ENCODE data around the gene WASHC2A.
"Not testable (repeated sequence)": the region's sequence is repeated elsewhere in the genome, so short reads cannot be mapped to it uniquely, and the experiment has no call there.

Gene WASHC2A, protein sequence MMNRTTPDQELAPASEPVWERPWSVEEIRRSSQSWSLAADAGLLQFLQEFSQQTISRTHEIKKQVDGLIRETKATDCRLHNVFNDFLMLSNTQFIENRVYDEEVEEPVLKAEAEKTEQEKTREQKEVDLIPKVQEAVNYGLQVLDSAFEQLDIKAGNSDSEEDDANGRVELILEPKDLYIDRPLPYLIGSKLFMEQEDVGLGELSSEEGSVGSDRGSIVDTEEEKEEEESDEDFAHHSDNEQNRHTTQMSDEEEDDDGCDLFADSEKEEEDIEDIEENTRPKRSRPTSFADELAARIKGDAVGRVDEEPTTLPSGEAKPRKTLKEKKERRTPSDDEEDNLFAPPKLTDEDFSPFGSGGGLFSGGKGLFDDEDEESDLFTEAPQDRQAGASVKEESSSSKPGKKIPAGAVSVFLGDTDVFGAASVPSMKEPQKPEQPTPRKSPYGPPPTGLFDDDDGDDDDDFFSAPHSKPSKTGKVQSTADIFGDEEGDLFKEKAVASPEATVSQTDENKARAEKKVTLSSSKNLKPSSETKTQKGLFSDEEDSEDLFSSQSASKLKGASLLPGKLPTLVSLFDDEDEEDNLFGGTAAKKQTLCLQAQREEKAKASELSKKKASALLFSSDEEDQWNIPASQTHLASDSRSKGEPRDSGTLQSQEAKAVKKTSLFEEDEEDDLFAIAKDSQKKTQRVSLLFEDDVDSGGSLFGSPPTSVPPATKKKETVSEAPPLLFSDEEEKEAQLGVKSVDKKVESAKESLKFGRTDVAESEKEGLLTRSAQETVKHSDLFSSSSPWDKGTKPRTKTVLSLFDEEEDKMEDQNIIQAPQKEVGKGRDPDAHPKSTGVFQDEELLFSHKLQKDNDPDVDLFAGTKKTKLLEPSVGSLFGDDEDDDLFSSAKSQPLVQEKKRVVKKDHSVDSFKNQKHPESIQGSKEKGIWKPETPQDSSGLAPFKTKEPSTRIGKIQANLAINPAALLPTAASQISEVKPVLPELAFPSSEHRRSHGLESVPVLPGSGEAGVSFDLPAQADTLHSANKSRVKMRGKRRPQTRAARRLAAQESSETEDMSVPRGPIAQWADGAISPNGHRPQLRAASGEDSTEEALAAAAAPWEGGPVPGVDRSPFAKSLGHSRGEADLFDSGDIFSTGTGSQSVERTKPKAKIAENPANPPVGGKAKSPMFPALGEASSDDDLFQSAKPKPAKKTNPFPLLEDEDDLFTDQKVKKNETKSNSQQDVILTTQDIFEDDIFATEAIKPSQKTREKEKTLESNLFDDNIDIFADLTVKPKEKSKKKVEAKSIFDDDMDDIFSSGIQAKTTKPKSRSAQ (N-terminal part only)

DNA sequence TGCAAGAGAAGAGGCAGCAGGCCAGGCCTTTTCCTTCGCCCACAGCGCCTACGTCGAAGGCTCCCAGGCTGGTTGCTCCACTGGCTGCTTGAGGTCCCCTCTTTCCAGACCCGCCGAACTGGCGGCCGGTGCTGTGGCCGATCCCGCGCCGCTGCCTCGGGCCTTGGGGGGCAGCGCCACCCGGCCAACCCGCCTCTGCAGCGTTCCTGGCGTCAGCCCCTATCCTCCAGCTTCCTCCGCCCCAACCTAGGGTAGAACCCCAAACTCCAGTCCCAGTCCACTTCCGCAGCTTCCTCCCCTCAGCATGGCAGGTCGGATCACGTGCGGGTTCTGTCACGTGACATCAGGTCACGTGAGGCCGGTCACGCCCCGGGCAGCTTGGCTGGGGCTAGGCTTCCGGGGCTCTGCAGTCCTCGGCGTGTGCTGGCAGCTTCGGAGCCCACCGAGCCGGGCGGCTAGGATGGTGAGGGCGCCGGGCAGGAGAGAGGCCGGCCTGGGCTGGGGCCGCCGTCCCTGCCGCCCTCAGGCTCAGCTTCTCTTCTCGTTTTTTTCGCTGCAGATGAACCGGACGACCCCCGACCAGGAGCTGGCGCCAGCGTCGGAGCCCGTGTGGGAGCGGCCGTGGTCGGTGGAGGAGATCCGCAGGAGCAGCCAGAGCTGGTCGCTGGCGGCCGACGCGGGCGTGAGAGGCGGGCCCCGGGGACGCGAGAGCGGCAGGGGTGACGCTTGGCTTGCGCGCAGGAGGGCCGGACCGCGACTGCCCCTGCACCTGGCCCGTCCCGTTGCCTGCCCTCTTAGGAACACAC is at the start of gene WASHC2A:
WASHC2A (plus strand) TSS at position 409 of the 806 bp plus-strand sequence; CDS start at position 461, 52 bp downstream.
- DNase-seq, result peak; percentile 76

DNA sequence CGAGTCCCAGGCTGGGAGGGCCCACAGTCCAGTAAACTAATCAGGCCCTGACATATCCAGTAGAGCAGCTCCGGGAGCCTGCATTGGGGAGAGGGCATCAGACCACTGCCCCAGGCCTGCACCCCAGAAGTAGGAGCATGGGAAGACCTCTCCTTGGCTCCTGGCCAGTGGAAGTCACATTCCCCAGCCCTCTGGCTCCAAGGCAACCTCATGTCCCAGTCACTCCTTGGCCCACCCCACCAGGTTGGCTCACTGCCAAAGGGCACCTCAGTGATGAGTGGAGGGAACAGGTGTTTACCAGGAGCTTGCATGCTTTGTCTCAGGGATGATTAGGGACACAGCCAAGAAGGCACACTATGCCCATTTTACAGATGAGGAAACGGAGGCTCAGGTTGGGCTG is 48.5 kb upstream of the WASHC2A start:
- DNase-seq, result not testable (repeated sequence)

DNA sequence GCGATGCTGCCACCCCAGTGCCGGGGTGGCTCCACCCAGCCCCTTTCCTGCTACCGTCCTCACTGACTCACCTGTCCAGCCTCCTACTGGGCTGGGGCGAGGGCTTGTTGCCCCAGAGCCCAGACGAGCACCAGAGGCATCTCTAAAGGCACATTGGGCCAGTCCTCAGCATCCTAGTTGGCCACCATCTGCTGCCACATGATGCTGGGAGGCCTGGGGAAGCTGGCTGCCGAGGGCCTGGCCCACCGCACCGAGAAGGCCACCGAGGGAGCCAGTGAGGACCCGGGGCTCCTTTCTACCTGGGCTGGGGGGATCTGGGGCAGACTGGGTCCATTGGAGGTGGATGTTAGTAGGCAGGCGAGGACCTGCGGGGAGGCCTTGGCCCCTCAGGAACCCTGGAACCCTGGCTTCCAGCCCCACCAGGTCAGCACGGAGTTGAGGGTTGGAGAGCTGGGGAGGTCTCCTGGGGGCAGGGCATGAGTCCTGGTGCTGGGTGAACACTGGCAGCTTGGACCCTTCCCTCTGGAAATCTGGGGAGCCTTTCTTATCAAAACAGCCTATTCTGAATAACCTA is 47.2 kb upstream of the WASHC2A start:
- DNase-seq, result not testable (repeated sequence)

DNA sequence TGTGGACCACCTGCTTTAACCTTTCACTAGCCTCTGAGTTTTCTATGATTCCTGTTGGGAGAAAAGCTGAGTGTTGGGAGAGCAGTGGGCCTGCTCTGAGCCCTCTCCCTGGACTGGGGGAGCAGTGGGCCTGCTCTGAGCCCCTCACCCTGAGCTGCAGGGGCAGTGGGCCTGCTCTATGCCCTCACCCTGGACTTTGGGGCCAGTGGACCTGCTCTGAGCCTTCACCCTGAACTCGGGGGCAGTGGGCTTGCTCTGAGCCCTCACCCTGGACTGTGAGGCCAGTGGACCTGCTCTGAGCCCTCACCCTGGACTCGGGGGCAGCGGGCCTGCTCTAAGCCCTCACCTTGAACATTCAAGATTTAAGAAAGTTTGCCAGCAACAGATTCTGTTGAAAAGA is 46.1 kb upstream of the WASHC2A start:
- no peak for DNase-seq

DNA sequence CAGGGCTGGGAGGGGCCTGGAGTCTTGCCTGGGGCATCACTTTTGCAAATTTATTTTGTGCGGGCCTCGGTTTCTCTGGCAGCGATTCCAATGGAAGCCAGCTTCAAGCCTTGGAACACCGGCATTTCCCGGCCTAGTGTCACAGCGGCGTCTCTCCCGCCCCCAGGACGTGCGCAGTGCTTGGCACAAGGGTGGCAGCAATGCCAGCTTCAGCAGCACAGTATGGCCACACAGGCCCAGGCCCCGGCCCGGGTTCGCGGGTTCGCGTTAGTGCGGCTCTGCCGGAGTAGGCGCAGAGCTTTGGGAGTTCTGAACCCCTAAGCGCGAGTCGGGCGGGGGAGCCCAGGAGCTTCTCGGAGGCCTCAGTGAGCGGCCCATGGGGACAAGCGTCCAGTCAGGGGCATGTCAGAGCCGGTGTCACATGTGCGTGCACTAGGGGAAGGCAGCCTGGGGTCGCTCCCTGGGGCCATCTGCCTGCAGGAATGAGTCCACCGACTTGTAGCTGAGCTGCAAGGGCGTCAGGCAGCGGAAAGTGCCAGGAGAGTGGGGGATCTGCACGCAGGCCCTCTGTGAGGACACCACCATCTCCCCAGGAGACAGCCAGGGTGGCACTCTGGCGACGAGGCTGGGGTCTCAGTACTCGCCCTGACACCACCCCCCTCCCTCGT is 42.9 kb upstream of the WASHC2A start:
- DNase-seq, result not testable (repeated sequence)

DNA sequence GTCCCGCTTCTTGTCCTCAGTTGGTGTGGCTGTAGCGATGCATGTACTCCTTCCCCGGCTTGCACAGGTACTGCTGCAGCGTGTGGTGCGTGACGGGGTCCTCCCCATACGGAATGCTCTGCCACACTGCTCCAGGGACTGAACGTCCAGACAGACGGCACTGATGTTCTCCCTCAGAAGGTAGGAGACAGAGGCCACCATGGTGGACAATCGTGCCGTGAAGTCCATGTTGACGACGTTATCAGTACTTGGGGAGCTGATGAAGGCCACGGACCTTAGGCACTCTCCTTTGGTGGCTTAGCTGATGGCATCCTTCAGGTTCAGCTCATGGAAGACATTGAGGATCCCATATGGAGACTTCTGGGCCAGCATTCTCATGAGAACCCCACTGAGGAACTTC is 42.1 kb upstream of the WASHC2A start:
- no peak for DNase-seq

DNA sequence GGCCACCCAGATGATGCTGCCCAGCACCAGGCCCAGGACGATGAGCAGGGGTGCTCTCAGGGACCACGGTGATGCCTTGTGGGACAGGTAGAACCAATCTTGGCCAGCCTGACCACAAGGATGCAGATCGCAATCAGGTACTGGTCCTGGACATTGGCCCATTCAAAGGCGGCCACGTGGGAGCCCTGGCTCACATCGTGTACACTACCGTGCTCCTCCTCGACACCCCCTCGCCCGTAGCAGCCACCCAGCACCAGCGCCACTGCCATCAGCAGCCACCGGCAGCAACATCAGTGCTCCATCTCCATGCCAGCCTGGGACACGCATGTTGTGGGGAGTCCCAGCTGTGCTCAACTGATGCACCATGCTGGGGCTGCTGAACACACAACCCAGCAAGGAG is 40.6 kb upstream of the WASHC2A start:
- DNase-seq, result no peak

DNA sequence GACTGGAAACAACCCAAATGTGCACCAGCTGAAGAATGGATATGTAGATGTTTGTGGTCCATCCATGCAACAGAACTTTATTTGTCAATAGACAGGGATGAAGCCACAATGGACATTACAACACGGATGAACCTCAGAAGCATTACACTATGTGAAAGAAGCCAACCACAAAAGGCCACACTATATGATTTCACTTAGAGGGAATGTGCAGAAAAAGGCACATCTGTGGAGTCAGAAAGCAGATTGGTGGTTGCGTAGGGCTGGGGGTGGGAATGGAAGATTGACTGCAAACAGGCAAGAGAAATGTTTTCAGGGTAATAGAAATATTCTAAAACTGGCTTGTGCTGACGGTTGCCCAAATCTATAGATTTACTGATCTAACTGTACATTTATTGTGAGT is 34.3 kb upstream of the WASHC2A start:
- DNase-seq, result no peak

DNA sequence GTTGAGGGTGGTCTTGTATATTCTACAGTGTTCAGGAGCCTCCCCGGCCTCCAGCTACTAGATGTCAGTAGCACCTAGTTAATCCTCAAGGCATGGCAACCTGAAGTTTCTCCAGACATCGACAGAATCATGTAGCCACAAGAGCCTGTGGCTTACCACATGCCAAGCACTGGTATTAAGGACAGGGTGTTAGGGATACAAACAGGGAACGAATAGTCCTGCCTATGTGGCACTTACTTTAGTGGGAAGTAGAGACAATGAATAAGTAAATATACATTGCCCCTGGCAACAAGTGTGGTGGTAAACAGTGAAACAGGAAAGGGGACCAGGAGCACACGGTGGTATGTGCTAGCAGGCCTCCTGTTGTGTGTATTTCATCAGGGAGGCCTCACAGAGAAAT is 32.4 kb upstream of the WASHC2A start:
- not testable (repeated sequence) for DNase-seq

DNA sequence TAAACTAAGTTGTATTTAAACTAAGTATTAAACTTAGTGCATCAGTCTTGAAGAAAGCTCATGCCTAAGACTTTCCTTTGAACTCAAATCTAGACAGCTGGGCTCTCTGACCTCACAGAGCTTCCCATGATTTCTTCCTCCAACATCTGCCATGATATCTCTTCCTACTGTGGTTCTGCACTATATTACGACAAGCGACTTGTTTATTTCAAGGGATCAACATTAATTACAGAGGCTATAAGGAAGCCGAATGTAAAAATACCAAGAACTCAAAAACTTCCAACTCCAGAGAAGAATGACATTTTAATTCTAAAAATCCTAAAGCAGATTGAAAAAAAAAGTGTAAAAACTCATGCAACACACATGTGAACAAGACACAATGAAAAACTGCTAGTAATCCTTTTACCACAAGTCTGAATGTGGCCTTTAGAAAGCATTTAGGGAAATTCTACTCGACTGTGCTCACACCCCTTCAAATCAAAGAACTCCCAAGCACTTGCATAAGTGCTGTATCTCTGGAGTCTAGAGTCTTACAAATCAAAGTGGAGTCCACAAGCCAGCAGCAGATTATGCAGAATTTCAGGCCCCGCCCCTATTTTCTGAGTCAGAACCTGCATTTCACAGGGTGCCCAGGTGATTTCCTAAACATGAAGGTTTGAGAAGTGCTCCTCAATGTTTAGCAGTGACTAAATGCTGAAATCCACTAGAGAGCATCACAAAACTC is 22.7 kb upstream of the WASHC2A start:
- DNase-seq, result no peak

DNA sequence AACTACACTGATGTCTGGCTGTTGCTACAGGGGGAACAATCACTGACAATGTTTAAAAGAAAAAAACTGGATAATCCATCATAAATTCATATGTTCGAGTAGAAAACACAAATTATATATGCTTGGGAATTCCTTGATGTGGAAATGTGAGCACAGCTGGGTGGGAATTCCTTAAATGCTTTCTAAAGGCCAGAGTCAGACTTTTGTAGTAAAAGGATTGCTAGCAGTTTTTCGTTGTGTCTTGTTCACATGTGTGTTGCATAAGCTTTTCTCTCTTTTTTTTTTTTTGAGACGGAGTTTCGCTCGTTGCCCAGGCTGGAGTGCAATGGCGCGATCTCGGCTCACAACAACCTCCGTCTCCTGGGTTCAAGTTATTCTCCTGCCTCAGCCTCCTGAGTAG is 21.3 kb upstream of the WASHC2A start:
- DNase-seq, result not testable (repeated sequence)

DNA sequence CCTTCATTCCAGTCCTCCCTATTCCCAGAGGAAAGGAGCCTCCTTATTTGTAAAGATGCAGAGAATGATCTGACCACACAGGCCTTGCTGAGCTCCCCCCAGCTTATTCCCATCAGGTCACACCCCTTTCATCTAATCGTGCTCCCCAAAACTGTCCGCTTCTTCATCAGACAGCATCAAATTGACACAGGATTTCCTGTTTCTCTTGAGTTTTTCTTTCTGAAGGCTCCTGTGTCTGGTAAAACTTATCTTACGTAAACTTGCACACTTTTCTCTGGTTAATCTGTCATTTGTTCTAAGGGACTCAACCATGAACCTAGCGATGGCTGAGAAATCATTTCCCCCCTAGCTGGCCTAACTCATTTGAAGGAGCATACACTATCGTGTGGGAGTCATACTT is 20.2 kb upstream of the WASHC2A start:
- DNase-seq, result not testable (repeated sequence)

DNA sequence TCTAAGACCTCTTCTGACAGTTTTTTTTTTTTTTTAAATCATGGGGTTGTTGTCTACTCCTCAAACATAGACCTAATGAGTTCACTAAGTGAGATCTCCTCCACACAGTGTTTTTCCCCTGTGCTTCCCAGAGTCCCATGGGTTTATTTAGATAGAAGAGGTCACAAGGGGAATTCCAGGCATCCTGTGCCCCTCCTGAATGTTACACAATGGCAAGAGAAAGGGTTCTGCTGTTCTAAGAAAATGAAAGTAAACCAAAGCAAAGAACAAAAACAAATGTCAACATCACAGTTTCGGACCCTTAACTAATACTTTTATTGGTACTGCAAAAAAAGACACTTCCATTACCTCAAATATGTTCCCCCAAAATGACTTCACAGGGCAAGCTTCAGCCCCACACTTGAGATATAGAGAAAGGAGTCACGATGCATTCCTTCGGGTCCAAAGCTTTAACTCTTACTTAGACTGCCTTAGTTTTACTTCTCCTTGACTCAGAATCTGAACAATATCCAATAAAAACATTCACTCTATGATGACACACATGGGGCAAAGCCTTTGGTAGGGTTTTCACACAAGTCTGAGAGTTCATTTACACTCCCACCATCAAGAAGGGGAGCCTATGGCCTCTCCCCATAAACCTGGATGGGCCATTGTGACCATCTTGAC is 15.6 kb upstream of the WASHC2A start:
- not testable (repeated sequence) for DNase-seq

DNA sequence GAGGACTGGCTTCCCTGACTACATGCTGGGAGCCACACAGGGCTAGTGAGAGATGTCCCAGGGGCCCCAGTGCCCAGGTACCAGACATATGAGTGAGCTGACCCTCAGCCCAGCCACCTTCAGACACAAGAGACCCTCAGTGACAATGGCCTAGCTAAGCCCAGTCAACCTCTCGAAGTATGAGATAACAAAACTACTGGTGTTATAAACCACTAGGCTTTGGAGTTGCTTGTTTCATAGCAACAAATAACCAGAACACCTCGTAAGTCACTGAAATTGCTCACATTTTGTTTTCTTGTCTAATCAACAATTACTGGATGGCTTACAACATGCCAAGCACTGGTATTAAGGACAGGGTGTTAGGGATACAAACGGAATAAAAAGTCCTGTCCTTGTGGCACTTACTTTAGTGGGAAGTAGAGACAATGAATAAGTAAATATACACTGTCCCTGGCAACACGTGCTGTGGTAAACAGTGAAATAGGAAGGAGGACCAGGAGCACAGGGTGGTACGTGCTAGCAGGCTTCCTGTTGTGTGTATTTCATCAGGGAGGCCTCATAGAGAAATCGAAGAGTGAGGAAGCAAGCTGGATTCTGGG is 14.9 kb upstream of the WASHC2A start:
- not testable (repeated sequence) for DNase-seq

DNA sequence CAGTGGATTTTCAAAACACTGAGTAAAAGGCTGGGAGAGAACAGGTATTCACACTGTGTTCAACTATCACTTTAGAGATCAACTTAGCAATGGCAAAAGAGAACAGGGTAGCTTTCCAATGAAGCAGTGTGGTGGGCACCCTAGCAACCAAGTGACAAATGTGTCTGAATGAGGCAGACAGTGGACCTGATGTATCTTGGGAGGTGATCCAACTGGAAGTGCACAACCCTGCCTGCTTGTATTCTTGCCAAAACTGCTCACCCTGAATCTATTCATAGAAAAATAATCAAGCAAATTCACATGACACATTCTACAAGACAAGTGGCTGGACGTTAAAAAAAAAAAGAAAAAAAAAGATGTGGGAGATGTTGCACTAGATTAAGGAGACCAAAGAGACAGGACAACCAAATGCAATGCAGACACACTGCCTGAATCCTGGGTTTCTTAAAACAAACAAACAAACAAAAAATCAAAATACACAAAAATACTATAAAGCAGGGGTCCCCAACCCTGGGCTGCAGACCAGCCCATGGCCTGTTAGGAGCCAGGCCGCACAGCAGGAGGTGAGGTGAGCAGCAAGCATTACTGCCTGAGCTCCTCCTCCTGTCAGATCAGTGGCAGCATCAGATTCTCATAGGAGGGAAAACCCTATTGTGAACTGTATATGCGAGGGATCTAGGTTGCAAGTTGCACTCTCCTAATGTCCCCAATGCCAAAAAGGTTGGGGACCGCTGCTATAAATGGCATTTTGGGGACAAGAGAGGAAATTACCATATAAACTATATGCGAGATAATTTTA is 12.1 kb upstream of the WASHC2A start:
- DNase-seq, result not testable (repeated sequence)

DNA sequence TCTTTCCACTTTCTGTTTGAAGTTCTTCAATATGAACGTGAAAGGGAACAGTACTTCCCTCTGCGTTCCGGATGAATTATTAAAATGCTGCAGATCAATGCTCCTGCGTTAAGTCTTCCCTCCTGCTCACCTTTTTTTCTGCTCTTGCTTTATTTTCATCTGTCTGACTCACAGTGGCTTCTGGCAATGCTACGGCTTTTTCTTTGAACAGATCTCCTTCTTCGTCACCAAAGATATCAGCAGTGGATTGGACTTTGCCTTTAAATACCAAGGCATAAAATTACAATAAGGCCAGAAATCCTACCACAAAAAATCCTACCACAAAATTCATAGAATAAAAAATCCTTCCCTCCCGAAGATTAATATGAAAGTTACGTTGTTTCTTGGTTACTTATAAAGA is 11.1 kb upstream of the WASHC2A start:
- not testable (repeated sequence) for DNase-seq

DNA sequence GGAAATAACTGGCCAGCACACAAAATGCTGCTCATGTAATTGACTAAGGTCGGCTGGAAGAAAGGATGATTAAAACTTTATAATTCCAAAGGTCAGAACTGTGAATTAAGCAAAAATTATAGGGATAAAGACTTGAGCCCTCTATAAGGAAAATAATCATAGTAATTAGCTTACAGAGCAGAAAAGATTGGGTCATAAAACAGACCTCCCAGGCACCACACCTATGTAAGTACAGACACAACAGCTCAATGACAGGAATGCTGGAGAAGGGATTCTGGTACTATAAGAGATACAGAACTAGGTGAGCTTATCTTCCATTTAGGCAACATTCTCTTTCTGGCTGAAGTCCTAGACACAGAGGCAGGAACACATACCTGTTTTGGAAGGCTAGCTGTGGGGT is 9.0 kb upstream of the WASHC2A start:
- not testable (repeated sequence) for DNase-seq

DNA sequence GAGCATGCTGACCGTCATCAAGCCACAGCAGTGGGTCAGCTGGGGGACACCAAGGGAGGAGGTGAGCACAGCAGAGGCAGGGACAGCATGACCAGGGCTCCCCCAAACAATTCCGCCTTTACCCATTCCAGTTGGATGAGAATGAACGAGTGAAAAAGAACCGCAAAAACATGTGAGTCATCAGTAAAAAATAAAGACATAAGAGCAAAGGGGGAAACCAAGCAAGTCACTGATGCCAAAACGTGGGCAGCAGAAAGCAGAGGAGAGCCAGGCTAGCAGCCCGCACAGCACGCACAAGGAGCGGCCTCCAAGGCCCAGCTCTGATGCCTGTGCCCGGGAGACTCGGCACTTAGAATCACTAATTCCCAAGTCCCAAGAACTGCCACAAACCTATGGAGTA is 7.8 kb upstream of the WASHC2A start:
- DNase-seq, result not testable (repeated sequence)
